HPDE6-E6E7 (cell line): ENCODE results near the gene RGL4.
"Not testable (repeated sequence)": the region's sequence is repeated elsewhere in the genome, so short reads cannot be mapped to it uniquely, and the experiment has no call there.

Experiments
- DNase-seq: peaks from one replicate; pipeline ENCODE4 v3.0.0; 2011; ENCODE audit warnings: missing footprints; ENCODE audit errors: extremely low spot score

RGL4 gene

GRCh38 chr22:23690713-23691112 is at the start of gene RGL4:
RGL4 (plus strand) TSS chr22:23691013; CDS start chr22:23692031, 1,018 bp downstream.
- DNase-seq: no peak

GRCh38 chr22:23646526-23646925 is 44.3 kb upstream of the RGL4 start:
- DNase-seq: not testable (repeated sequence)

GRCh38 chr22:23649071-23649501 is 41.7 kb upstream of the RGL4 start:
- no peak for DNase-seq

GRCh38 chr22:23651676-23652075 is 39.1 kb upstream of the RGL4 start:
- DNase-seq: no peak

- DNase-seq: no peak
Measured at GRCh38 chr22:23652286-23652685, 38.5 kb upstream of the RGL4 start.

- no peak for DNase-seq
Measured at GRCh38 chr22:23652711-23653110, 38.1 kb upstream of the RGL4 start.

- DNase-seq: no peak
Measured at GRCh38 chr22:23655891-23656475, 34.8 kb upstream of the RGL4 start.

GRCh38 chr22:23657727-23658126 is 33.1 kb upstream of the RGL4 start:
- DNase-seq: no peak

GRCh38 chr22:23660381-23660780 is 30.4 kb upstream of the RGL4 start:
- DNase-seq: not testable (repeated sequence)

GRCh38 chr22:23670378-23671295 is 20.2 kb upstream of the RGL4 start:
- no peak for DNase-seq

GRCh38 chr22:23671387-23671786 is 19.4 kb upstream of the RGL4 start:
- DNase-seq: not testable (repeated sequence)

GRCh38 chr22:23672307-23673049 is 18.3 kb upstream of the RGL4 start:
- not testable (repeated sequence) for DNase-seq

GRCh38 chr22:23673050-23673620 is 17.7 kb upstream of the RGL4 start:
- DNase-seq: no peak

GRCh38 chr22:23673826-23674690 is 16.8 kb upstream of the RGL4 start:
- DNase-seq: no peak

- not testable (repeated sequence) for DNase-seq
Measured at GRCh38 chr22:23674886-23675501, 15.8 kb upstream of the RGL4 start.

- DNase-seq: no peak
Measured at GRCh38 chr22:23675502-23676415, 15.1 kb upstream of the RGL4 start.

GRCh38 chr22:23676841-23677700 is 13.7 kb upstream of the RGL4 start:
- DNase-seq: not testable (repeated sequence)

- DNase-seq: no peak
Measured at GRCh38 chr22:23677701-23677995, 13.2 kb upstream of the RGL4 start.

GRCh38 chr22:23678133-23678532 is 12.7 kb upstream of the RGL4 start:
- DNase-seq: no peak
